Erythroblast (primary cell): Measurements from ENCODE around the gene SH2D1B.

Experiments used
- GATA1 ChIP-seq: IDR thresholded peaks from 2 replicates; pipeline ENCODE4 v1.6.1; 2011; ENCODE audit warnings: low read depth, mild to moderate bottlenecking, control low read depth, low read length, moderate library complexity
- POLR2A ChIP-seq: IDR thresholded peaks from 2 replicates; pipeline ENCODE4 v1.6.1; 2011; ENCODE audit warnings: mild to moderate bottlenecking, low read length

DNA sequence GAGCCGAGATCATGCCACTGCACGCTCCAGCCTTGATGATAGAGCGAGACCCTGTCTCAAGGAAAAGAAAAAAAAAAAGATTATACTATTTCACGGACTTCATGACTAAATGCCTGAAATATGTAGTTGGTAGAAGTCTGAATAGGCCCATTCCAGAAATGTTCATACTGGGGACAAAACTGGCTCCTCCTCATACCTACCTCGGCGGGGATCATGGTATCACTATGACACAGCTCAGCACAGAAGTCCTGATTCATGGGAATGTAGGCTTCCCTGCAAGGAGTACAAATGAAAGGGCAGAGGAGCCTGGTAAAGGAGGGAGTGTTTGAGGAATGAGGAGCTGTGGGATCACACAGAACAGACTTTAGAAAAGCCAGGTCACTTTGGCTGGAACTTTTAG, 40.3 kb downstream of the SH2D1B start:
- TF ChIP-seq POLR2A = no peak
- no peak for TF ChIP-seq GATA1
